HepG2 (cell line): Measurements from ENCODE around the gene ABHD17A. TPM values are rescaled to one million over a fixed set of nuclear protein-coding genes. Genes with fewer than 3 reads are reported as not detected.
A peak's percentile ranks its signal among the peaks of the same experiment; 100 is the strongest.

Experiments
- BCL6 ChIP-seq: IDR thresholded peaks from 2 replicates; pipeline ENCODE4 v1.6.1; 2016; ENCODE audit warnings: missing genetic modification reagents, missing compliant biosample characterization
- CC2D1A ChIP-seq: sonication (generic); formaldehyde crosslinking; IDR thresholded peaks from 2 replicates; pipeline ENCODE4 v1.8.1; 2023; ENCODE audit warnings: mild to moderate bottlenecking, missing genetic modification reagents
- ELF3 ChIP-seq: IDR thresholded peaks from 2 replicates; pipeline ENCODE4 v1.6.1; 2016; ENCODE audit warnings: missing genetic modification reagents, missing compliant biosample characterization
- HDAC2 ChIP-seq: sonication (generic); formaldehyde crosslinking; IDR thresholded peaks from 2 replicates; pipeline ENCODE4 v1.4.0; 2020; ENCODE audit warnings: missing genetic modification reagents
- NFYC ChIP-seq: IDR thresholded peaks from 2 replicates; pipeline ENCODE4 v1.6.1; 2016; ENCODE audit warnings: missing genetic modification reagents, missing compliant biosample characterization
- POGZ ChIP-seq: sonication (generic); formaldehyde crosslinking; IDR thresholded peaks from 2 replicates; pipeline ENCODE4 v1.4.0; 2020; ENCODE audit warnings: mild to moderate bottlenecking, missing genetic modification reagents
- POLR2AphosphoS2 ChIP-seq: IDR thresholded peaks from 2 replicates; pipeline ENCODE4 v1.6.1; 2011; ENCODE audit warnings: low read depth, low read length, improper control_type of control experiment
- REPIN1 ChIP-seq: sonication (generic); formaldehyde crosslinking; IDR thresholded peaks from 2 replicates; pipeline ENCODE4 v1.8.0; 2022; ENCODE audit warnings: missing genetic modification reagents, low read depth, mild to moderate bottlenecking, borderline replicate concordance
- SAP130 ChIP-seq: IDR thresholded peaks from 2 replicates; pipeline ENCODE4 v1.6.1; 2016; ENCODE audit warnings: low read depth
- STAG1 ChIP-seq: sonication (generic); formaldehyde crosslinking; IDR thresholded peaks from 2 replicates; pipeline ENCODE4 v1.4.0; 2020; ENCODE audit warnings: missing genetic modification reagents
- XRCC5 ChIP-seq: fragments of 200-400 bp; formaldehyde crosslinking; optimal IDR thresholded peaks from 2 replicates; pipeline ENCODE3; 2017; ENCODE audit warnings: mild to moderate bottlenecking, low read length
- polyA plus RNA-seq, 8 experiments: library from polyadenylated mRNA; depleted of rRNA in 3 of 8; stranded (reverse) in 7 of 8; unstranded in 1 of 8; fragments of >200 nt; fragmentation: Illumina TruSeq in 4 of 8; extraction: Trizol in 4 of 8; gene quantifications; 2 replicates each; pipeline versions ENCODE4 v1.2.1 to v1.2.3, GENCODE V29; 2011 to 2016; ENCODE audit warnings: low read depth in 4 of 8, missing spikeins in 1 of 8, mixed read lengths in 1 of 8; ENCODE audit not compliant: insufficient read depth in 1 of 8
- total RNA-seq, 5 experiments: library from RNA; depleted of rRNA; stranded (reverse); fragments of >200 nt; fragmentation: Illumina TruSeq; extraction: Trizol; gene quantifications; 2 replicates each; pipeline ENCODE4 v1.2.3, GENCODE V29; 2016; ENCODE audit warnings: low read depth in 1 of 5
- TF ChIP-seq, protein P1 (sequence below): fragments of 450-650 bp; IDR thresholded peaks from 2 replicates; pipeline ENCODE4 v1.6.1; 2017
- TF ChIP-seq, protein P2 (sequence below): sonication (generic); formaldehyde crosslinking; IDR thresholded peaks from 2 replicates; pipeline ENCODE4 v1.4.0; 2020; ENCODE audit warnings: missing genetic modification reagents
- TF ChIP-seq, protein P3 (sequence below): sonication (generic); formaldehyde crosslinking; IDR thresholded peaks from 2 replicates; pipeline ENCODE4 v1.5.0; 2020; ENCODE audit warnings: mild to moderate bottlenecking, missing genetic modification reagents
- TF ChIP-seq, protein P4 (sequence below): IDR thresholded peaks from 2 replicates; pipeline ENCODE4 v1.6.1; 2016
- TF ChIP-seq, protein P5 (sequence below): sonication (generic); formaldehyde crosslinking; IDR thresholded peaks from 2 replicates; pipeline ENCODE4 v1.8.0; 2022; ENCODE audit warnings: missing genetic modification reagents, mild to moderate bottlenecking, borderline replicate concordance
- TF ChIP-seq, protein P6 (sequence below): IDR thresholded peaks from 2 replicates; pipeline ENCODE4 v1.6.1; 2016; ENCODE audit warnings: mild to moderate bottlenecking
- TF ChIP-seq, protein P7 (sequence below): sonication (generic); formaldehyde crosslinking; IDR thresholded peaks from 2 replicates; pipeline ENCODE4 v1.4.0; 2020; ENCODE audit warnings: mild to moderate bottlenecking, missing genetic modification reagents

The ABHD17A gene
- total and polyA plus RNA-seq, 2 of the 13 experiments (the other 11 are each of a cell fraction or from before 2014, with no cell fraction given): 27.7 to 40.8 TPM

DNA sequence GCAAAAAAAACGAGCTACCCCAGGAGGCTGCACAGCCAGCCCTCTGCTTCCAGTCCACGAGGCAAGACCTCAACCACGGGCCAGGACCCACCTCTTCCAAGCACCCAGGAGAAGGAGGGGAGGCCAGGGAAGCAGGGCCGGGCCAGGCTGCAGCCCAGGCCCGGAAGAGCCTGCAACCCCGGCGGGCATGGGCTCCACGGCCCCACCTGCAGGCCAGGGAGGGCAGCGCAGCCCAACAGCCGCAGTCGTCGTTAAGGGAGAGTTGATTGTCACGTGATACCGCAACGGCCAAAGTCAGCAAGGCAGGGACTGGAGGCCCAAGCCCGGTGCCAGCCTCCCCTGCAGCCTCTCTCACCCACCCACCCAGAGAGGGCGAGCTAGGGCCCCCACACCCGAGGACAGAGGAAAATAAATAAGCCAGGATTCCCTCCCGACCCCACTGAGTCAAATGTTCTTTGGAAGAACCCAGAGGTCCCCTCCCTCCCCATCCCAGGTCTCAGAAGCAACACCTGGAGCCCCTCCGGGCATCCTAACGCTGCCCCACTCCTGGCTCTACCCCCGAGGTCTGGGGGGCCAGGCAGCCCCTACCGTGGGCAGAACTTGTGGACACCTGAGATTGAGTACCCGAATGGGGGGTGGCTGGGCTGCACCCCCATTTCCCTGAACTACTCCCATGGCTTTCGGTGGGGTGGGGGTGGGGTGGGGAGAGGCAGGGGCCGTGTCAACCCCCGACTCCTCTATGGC, 31.8 kb downstream of the ABHD17A start (continued):
- TF ChIP-seq BCL6 (CRISPR knock-in tag) (peak; percentile 42; the same call in 1 of the 2 replicates), REPIN1 (CRISPR knock-in tag) (no peak), POGZ (0 out of 2 replicates have a peak, but pooled peaks have one; percentile 24), STAG1 (CRISPR knock-in tag) (peak; percentile 44), ELF3 (peak; percentile 60; the same call in 1 of the 2 replicates), HDAC2 (CRISPR knock-in tag) (peak; percentile 34; the same call in 1 of the 2 replicates), NFYC (CRISPR knock-in tag) (no peak), CC2D1A (CRISPR knock-in tag) (no peak), SAP130 (CRISPR knock-in tag) (peak; percentile 52), XRCC5 (peak; percentile 96), POLR2AphosphoS2 (no peak)
- TF ChIP-seq, protein P1, sequence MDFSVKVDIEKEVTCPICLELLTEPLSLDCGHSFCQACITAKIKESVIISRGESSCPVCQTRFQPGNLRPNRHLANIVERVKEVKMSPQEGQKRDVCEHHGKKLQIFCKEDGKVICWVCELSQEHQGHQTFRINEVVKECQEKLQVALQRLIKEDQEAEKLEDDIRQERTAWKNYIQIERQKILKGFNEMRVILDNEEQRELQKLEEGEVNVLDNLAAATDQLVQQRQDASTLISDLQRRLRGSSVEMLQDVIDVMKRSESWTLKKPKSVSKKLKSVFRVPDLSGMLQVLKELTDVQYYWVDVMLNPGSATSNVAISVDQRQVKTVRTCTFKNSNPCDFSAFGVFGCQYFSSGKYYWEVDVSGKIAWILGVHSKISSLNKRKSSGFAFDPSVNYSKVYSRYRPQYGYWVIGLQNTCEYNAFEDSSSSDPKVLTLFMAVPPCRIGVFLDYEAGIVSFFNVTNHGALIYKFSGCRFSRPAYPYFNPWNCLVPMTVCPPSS: no peak
- TF ChIP-seq, protein P2, sequence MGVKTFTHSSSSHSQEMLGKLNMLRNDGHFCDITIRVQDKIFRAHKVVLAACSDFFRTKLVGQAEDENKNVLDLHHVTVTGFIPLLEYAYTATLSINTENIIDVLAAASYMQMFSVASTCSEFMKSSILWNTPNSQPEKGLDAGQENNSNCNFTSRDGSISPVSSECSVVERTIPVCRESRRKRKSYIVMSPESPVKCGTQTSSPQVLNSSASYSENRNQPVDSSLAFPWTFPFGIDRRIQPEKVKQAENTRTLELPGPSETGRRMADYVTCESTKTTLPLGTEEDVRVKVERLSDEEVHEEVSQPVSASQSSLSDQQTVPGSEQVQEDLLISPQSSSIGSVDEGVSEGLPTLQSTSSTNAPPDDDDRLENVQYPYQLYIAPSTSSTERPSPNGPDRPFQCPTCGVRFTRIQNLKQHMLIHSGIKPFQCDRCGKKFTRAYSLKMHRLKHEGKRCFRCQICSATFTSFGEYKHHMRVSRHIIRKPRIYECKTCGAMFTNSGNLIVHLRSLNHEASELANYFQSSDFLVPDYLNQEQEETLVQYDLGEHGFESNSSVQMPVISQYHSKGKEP (CRISPR knock-in tag): no peak
- TF ChIP-seq, protein P3, sequence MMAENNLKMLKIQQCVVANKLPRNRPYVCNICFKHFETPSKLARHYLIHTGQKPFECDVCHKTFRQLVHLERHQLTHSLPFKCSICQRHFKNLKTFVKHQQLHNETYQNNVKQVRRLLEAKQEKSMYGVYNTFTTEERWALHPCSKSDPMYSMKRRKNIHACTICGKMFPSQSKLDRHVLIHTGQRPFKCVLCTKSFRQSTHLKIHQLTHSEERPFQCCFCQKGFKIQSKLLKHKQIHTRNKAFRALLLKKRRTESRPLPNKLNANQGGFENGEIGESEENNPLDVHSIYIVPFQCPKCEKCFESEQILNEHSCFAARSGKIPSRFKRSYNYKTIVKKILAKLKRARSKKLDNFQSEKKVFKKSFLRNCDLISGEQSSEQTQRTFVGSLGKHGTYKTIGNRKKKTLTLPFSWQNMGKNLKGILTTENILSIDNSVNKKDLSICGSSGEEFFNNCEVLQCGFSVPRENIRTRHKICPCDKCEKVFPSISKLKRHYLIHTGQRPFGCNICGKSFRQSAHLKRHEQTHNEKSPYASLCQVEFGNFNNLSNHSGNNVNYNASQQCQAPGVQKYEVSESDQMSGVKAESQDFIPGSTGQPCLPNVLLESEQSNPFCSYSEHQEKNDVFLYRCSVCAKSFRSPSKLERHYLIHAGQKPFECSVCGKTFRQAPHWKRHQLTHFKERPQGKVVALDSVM (CRISPR knock-in tag): peak; percentile 98
- TF ChIP-seq, protein P4, sequence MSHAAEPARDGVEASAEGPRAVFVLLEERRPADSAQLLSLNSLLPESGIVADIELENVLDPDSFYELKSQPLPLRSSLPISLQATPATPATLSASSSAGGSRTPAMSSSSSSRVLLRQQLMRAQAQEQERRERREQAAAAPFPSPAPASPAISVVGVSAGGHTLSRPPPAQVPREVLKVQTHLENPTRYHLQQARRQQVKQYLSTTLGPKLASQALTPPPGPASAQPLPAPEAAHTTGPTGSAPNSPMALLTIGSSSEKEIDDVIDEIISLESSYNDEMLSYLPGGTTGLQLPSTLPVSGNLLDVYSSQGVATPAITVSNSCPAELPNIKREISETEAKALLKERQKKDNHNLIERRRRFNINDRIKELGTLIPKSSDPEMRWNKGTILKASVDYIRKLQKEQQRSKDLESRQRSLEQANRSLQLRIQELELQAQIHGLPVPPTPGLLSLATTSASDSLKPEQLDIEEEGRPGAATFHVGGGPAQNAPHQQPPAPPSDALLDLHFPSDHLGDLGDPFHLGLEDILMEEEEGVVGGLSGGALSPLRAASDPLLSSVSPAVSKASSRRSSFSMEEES (CRISPR knock-in tag): peak; percentile 87
- TF ChIP-seq, protein P5, sequence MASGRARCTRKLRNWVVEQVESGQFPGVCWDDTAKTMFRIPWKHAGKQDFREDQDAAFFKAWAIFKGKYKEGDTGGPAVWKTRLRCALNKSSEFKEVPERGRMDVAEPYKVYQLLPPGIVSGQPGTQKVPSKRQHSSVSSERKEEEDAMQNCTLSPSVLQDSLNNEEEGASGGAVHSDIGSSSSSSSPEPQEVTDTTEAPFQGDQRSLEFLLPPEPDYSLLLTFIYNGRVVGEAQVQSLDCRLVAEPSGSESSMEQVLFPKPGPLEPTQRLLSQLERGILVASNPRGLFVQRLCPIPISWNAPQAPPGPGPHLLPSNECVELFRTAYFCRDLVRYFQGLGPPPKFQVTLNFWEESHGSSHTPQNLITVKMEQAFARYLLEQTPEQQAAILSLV (CRISPR knock-in tag): peak; percentile 62; the same call in 1 of the 2 replicates
- TF ChIP-seq, protein P6, sequence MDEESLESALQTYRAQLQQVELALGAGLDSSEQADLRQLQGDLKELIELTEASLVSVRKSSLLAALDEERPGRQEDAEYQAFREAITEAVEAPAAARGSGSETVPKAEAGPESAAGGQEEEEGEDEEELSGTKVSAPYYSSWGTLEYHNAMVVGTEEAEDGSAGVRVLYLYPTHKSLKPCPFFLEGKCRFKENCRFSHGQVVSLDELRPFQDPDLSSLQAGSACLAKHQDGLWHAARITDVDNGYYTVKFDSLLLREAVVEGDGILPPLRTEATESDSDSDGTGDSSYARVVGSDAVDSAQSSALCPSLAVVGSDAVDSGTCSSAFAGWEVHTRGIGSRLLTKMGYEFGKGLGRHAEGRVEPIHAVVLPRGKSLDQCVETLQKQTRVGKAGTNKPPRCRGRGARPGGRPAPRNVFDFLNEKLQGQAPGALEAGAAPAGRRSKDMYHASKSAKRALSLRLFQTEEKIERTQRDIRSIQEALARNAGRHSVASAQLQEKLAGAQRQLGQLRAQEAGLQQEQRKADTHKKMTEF (CRISPR knock-in tag): no peak
- TF ChIP-seq, protein P7, sequence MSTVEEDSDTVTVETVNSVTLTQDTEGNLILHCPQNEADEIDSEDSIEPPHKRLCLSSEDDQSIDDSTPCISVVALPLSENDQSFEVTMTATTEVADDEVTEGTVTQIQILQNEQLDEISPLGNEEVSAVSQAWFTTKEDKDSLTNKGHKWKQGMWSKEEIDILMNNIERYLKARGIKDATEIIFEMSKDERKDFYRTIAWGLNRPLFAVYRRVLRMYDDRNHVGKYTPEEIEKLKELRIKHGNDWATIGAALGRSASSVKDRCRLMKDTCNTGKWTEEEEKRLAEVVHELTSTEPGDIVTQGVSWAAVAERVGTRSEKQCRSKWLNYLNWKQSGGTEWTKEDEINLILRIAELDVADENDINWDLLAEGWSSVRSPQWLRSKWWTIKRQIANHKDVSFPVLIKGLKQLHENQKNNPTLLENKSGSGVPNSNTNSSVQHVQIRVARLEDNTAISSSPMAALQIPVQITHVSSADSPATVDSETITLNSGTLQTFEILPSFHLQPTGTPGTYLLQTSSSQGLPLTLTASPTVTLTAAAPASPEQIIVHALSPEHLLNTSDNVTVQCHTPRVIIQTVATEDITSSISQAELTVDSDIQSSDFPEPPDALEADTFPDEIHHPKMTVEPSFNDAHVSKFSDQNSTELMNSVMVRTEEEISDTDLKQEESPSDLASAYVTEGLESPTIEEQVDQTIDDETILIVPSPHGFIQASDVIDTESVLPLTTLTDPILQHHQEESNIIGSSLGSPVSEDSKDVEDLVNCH (CRISPR knock-in tag): no peak
